Measurements from ENCODE around the gene SLC9A8. TPM values are rescaled to one million over a fixed set of nuclear protein-coding genes. Genes with fewer than 3 reads are reported as not detected.

Gene SLC9A8
- polyA plus RNA-seq, 1 donor from 2014 or later = 6.7 TPM

DNA sequence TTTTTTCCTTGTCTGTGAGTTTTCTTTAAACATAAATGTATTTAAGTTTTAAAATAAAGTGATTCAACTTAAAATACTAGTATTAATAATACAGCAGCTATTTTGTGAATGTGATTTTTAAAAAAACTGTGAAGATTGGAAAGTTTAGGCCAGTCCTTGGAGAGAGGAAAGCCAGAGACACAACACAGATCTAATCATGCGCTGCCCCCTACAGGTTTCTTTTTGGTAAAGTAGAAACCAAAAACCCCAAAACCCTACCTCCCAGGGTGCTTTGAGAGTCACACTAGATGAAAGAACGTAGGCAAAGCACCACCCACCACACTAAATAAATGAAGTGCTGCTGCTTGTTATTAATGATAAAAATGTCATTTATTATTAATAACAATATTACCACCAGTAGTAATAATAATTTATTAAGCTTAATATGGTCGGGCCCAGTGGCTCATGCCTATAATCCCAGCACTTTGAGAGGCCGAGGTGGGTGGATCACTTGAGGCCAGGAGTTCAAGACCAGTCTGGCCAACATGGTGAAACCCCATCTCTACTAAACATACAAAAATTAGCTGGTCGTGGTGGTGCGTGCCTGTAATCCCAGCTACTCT is 33.7 kb downstream of the SLC9A8 start:
- TF ChIP-seq POLR2AphosphoS5 (IDR thresholded peaks at IDR 0.05) = no peak
- no peak for TF ChIP-seq EP300 (conservative IDR thresholded peaks at IDR 0.05; ENCODE audit: poor library complexity, severe bottlenecking)
- TF ChIP-seq RAD21 (conservative IDR thresholded peaks at IDR 0.05) = peak; percentile 31
- TF ChIP-seq, protein P1, sequence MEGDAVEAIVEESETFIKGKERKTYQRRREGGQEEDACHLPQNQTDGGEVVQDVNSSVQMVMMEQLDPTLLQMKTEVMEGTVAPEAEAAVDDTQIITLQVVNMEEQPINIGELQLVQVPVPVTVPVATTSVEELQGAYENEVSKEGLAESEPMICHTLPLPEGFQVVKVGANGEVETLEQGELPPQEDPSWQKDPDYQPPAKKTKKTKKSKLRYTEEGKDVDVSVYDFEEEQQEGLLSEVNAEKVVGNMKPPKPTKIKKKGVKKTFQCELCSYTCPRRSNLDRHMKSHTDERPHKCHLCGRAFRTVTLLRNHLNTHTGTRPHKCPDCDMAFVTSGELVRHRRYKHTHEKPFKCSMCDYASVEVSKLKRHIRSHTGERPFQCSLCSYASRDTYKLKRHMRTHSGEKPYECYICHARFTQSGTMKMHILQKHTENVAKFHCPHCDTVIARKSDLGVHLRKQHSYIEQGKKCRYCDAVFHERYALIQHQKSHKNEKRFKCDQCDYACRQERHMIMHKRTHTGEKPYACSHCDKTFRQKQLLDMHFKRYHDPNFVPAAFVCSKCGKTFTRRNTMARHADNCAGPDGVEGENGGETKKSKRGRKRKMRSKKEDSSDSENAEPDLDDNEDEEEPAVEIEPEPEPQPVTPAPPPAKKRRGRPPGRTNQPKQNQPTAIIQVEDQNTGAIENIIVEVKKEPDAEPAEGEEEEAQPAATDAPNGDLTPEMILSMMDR (IDR thresholded peaks at IDR 0.05; ENCODE audit: poor library complexity, severe bottlenecking) = peak; percentile 42
- no peak for TF ChIP-seq SMC3 (conservative IDR thresholded peaks at IDR 0.05; ENCODE audit: poor library complexity)
- no peak for TF ChIP-seq EZH2 (IDR thresholded peaks at IDR 0.05; ENCODE audit: borderline replicate concordance, insufficient read depth, low read length, poor library complexity, severe bottlenecking)
- no peak for TF ChIP-seq TAF1 (IDR thresholded peaks at IDR 0.05; ENCODE audit: low read depth)
- TF ChIP-seq, protein P2, sequence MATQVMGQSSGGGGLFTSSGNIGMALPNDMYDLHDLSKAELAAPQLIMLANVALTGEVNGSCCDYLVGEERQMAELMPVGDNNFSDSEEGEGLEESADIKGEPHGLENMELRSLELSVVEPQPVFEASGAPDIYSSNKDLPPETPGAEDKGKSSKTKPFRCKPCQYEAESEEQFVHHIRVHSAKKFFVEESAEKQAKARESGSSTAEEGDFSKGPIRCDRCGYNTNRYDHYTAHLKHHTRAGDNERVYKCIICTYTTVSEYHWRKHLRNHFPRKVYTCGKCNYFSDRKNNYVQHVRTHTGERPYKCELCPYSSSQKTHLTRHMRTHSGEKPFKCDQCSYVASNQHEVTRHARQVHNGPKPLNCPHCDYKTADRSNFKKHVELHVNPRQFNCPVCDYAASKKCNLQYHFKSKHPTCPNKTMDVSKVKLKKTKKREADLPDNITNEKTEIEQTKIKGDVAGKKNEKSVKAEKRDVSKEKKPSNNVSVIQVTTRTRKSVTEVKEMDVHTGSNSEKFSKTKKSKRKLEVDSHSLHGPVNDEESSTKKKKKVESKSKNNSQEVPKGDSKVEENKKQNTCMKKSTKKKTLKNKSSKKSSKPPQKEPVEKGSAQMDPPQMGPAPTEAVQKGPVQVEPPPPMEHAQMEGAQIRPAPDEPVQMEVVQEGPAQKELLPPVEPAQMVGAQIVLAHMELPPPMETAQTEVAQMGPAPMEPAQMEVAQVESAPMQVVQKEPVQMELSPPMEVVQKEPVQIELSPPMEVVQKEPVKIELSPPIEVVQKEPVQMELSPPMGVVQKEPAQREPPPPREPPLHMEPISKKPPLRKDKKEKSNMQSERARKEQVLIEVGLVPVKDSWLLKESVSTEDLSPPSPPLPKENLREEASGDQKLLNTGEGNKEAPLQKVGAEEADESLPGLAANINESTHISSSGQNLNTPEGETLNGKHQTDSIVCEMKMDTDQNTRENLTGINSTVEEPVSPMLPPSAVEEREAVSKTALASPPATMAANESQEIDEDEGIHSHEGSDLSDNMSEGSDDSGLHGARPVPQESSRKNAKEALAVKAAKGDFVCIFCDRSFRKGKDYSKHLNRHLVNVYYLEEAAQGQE (IDR thresholded peaks at IDR 0.05; ENCODE audit: borderline replicate concordance) = no peak
- no peaks in the 10 kb centered on the region for H3K9me3 ChIP-seq (ENCODE audit: low read length)
- H3K79me2 ChIP-seq (replicated peaks; ENCODE audit: insufficient read depth, low read length) = no peaks in the 10 kb centered on the region
- H3K4me2 ChIP-seq (ENCODE audit: low read length) = no peak overlapping the region
- H3K9me2 ChIP-seq (ENCODE audit: insufficient read depth, low read length) = no peaks in the 10 kb centered on the region
- no peak overlapping the region for H3K9ac ChIP-seq (ENCODE audit: low read length)
- H2AFZ ChIP-seq (ENCODE audit: low read depth, low read length) = no peak overlapping the region
- H3K4me3 ChIP-seq (ENCODE audit: low read length) = no peak overlapping the region
- H4K20me1 ChIP-seq (ENCODE audit: insufficient read depth) = no peaks in the 10 kb centered on the region
- no peaks in the 10 kb centered on the region for H3K27me3 ChIP-seq (ENCODE audit: insufficient read depth, low read depth, low read length)
- no peaks in the 10 kb centered on the region for H3F3A ChIP-seq (ENCODE audit: insufficient read depth, low read length, poor library complexity, severe bottlenecking)
- H3K27ac ChIP-seq (ENCODE audit: low read length) = no peak overlapping the region
- H3K36me3 ChIP-seq (ENCODE audit: insufficient read depth, low read length) = peaks cover 3% of the 10 kb centered on the region

DNA sequence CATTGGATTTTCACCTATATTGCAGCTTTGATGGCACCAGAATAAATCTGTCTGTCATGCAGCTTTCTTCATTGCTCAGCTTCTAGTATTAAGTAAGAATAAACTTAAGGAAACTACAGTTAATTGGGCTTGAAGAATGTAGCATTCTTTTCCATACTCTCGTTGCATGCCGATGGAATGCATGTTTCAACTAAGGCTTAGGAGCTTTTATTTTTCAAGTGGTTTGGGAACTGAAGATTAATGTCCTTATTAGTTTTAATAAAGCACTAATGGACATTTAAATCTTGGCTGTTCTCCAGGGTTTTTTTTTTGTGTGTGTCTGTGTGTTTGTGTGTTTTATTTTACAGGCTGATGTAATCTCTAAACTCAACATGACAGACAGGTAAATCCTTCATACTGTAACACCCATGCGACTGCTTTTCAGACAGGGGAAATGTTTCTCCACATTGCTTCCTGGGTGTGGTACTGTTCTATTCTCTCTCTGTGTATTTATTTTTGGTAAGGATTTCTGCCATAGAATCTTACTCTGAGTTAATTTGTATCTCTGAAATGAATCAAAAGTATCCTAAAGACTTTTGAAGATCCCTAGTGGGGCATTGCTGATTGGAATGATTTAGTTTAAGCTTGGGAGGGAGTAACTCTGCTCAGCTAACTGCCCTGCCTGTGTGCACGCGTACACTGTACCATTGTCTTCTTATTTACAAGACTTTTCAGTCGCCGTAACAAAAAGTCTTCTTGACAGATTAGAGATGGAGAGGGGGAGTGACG is 38.0 kb downstream of the SLC9A8 start:
- peaks cover 8% of the 10 kb centered on the region for H3K36me3 ChIP-seq (ENCODE audit: insufficient read depth, low read length)
- TF ChIP-seq RAD21 (conservative IDR thresholded peaks at IDR 0.05) = no peak
- no peak for TF ChIP-seq EP300 (conservative IDR thresholded peaks at IDR 0.05; ENCODE audit: poor library complexity, severe bottlenecking)
- TF ChIP-seq POLR2AphosphoS5 (IDR thresholded peaks at IDR 0.05) = no peak
- TF ChIP-seq, protein P1 (IDR thresholded peaks at IDR 0.05; ENCODE audit: poor library complexity, severe bottlenecking) = no peak
- TF ChIP-seq, protein P2 (IDR thresholded peaks at IDR 0.05; ENCODE audit: borderline replicate concordance) = no peak
- no peak for TF ChIP-seq TAF1 (IDR thresholded peaks at IDR 0.05; ENCODE audit: low read depth)
- no peak for TF ChIP-seq MXI1 (conservative IDR thresholded peaks at IDR 0.05; ENCODE audit: poor library complexity, severe bottlenecking)
- TF ChIP-seq EZH2 (IDR thresholded peaks at IDR 0.05; ENCODE audit: borderline replicate concordance, insufficient read depth, low read length, poor library complexity, severe bottlenecking) = no peak
- no peak for TF ChIP-seq SMC3 (conservative IDR thresholded peaks at IDR 0.05; ENCODE audit: poor library complexity)
- H3K79me2 ChIP-seq (replicated peaks; ENCODE audit: insufficient read depth, low read length) = no peaks in the 10 kb centered on the region
- no peak overlapping the region for H3K9ac ChIP-seq (ENCODE audit: low read length)
- H3F3A ChIP-seq (ENCODE audit: insufficient read depth, low read length, poor library complexity, severe bottlenecking) = no peaks in the 10 kb centered on the region
- no peak overlapping the region for H3K4me2 ChIP-seq (ENCODE audit: low read length)
- no peaks in the 10 kb centered on the region for H3K27me3 ChIP-seq (ENCODE audit: insufficient read depth, low read depth, low read length)
- H3K4me3 ChIP-seq (ENCODE audit: low read length) = no peak overlapping the region
- H3K27ac ChIP-seq (ENCODE audit: low read length) = no peak overlapping the region
- H3K9me2 ChIP-seq (ENCODE audit: insufficient read depth, low read length) = no peaks in the 10 kb centered on the region
- no peaks in the 10 kb centered on the region for H4K20me1 ChIP-seq (ENCODE audit: insufficient read depth)
- no peak overlapping the region for H2AFZ ChIP-seq (ENCODE audit: low read depth, low read length)
- no peaks in the 10 kb centered on the region for H3K9me3 ChIP-seq (ENCODE audit: low read length)

Data from neural cell (in vitro differentiated cells).